Muscle layer of colon (tissue), 2 donors: ENCODE results near the gene ASB15.

Experiments used
- H3K27ac ChIP-seq: one replicate; pipeline ENCODE4 v1.7.0; 2013; ENCODE audit warnings: low read depth, mild to moderate bottlenecking, low read length, moderate library complexity
- H3K27me3 ChIP-seq, 2 donors: one replicate each; pipeline ENCODE4 v1.7.0; 2013; ENCODE audit warnings: low read length in 2 of 2, mild to moderate bottlenecking in 2 of 2; ENCODE audit not compliant: insufficient read depth in 2 of 2, control insufficient read depth in 1 of 2
- H3K36me3 ChIP-seq: one replicate; pipeline ENCODE4 v1.7.0; 2013; ENCODE audit warnings: mild to moderate bottlenecking, low read length; ENCODE audit not compliant: insufficient read depth
- H3K4me1 ChIP-seq: one replicate; pipeline ENCODE4 v1.7.0; 2013; ENCODE audit warnings: mild to moderate bottlenecking, low read length; ENCODE audit not compliant: insufficient read depth
- H3K4me3 ChIP-seq, 2 donors: one replicate each; pipeline ENCODE4 v1.7.0; 2013; ENCODE audit warnings: low read length in 2 of 2, low read depth in 1 of 2, mild to moderate bottlenecking in 1 of 2, moderate library complexity in 1 of 2
- H3K9ac ChIP-seq: one replicate; pipeline ENCODE4 v1.7.0; 2013; ENCODE audit warnings: low read length
- H3K9me3 ChIP-seq: one replicate; pipeline ENCODE4 v1.7.0; 2013; ENCODE audit warnings: mild to moderate bottlenecking, low read length
- donor health status: abdominal sarcoma.
- donor health status: Adenocarcinoma of cecum.

ASB15 gene

GRCh38 chr7:123640583-123640982, 39.0 kb downstream of the ASB15 start:
- H3K27ac ChIP-seq: no peak overlapping the region
- no peaks in the 10 kb centered on the region for H3K9me3 ChIP-seq
- H3K27me3 ChIP-seq: no peaks in the 10 kb centered on the region
- no peak overlapping the region for H3K4me3 ChIP-seq
- H3K36me3 ChIP-seq: no peaks in the 10 kb centered on the region
- H3K9ac ChIP-seq: no peak overlapping the region
- peaks cover 12% of the 10 kb centered on the region for H3K4me1 ChIP-seq

GRCh38 chr7:123641901-123642300, 40.3 kb downstream of the ASB15 start:
- no peak overlapping the region for H3K4me3 ChIP-seq
- no peak overlapping the region for H3K27ac ChIP-seq
- no peaks in the 10 kb centered on the region for H3K9me3 ChIP-seq
- H3K9ac ChIP-seq: no peak overlapping the region
- peaks cover 12% of the 10 kb centered on the region for H3K4me1 ChIP-seq
- no peaks in the 10 kb centered on the region for H3K36me3 ChIP-seq
- no peaks in the 10 kb centered on the region for H3K27me3 ChIP-seq

GRCh38 chr7:123643495-123644441, 42.1 kb downstream of the ASB15 start:
- Histone ChIP-seq H3K9me3 (no peaks in the 10 kb centered on the region), H3K27me3 (no peaks in the 10 kb centered on the region), H3K4me1 (peaks cover 12% of the 10 kb centered on the region), H3K9ac (no peak overlapping the region), H3K36me3 (no peaks in the 10 kb centered on the region), H3K4me3 (peak overlapping the region in 1 of 2 donors; percentile 45), H3K27ac (no peak overlapping the region)

GRCh38 chr7:123645516-123645915, 43.9 kb downstream of the ASB15 start:
- H3K9me3 ChIP-seq: no peaks in the 10 kb centered on the region
- H3K27me3 ChIP-seq: no peaks in the 10 kb centered on the region
- no peak overlapping the region for H3K4me3 ChIP-seq
- no peak overlapping the region for H3K27ac ChIP-seq
- no peaks in the 10 kb centered on the region for H3K36me3 ChIP-seq
- peaks cover 12% of the 10 kb centered on the region for H3K4me1 ChIP-seq
- no peak overlapping the region for H3K9ac ChIP-seq

- H3K27ac ChIP-seq: no peak overlapping the region
- H3K9ac ChIP-seq: no peak overlapping the region
- no peak overlapping the region for H3K4me3 ChIP-seq
- H3K36me3 ChIP-seq: no peaks in the 10 kb centered on the region
- H3K27me3 ChIP-seq: no peaks in the 10 kb centered on the region
- no peaks in the 10 kb centered on the region for H3K9me3 ChIP-seq
- peaks cover 12% of the 10 kb centered on the region for H3K4me1 ChIP-seq
Observed at GRCh38 chr7:123647106-123647730, 45.6 kb downstream of the ASB15 start.

- H3K27me3 ChIP-seq: no peaks in the 10 kb centered on the region
- no peaks in the 10 kb centered on the region for H3K4me1 ChIP-seq
- no peaks in the 10 kb centered on the region for H3K9me3 ChIP-seq
- no peak overlapping the region for H3K27ac ChIP-seq
- no peaks in the 10 kb centered on the region for H3K36me3 ChIP-seq
- no peak overlapping the region for H3K9ac ChIP-seq
- no peak overlapping the region for H3K4me3 ChIP-seq
Observed at GRCh38 chr7:123649964-123650363, 48.3 kb downstream of the ASB15 start.

- Histone ChIP-seq H3K9ac (no peak overlapping the region), H3K27ac (no peak overlapping the region), H3K36me3 (no peaks in the 10 kb centered on the region), H3K4me3 (no peak overlapping the region), H3K4me1 (no peaks in the 10 kb centered on the region), H3K27me3 (no peaks in the 10 kb centered on the region), H3K9me3 (no peaks in the 10 kb centered on the region)
Observed at GRCh38 chr7:123650595-123650994, 49.0 kb downstream of the ASB15 start.

GRCh38 chr7:123652406-123652805, 50.8 kb downstream of the ASB15 start:
- Histone ChIP-seq H3K27me3 (no peaks in the 10 kb centered on the region), H3K27ac (no peak overlapping the region), H3K36me3 (no peaks in the 10 kb centered on the region), H3K4me3 (no peak overlapping the region), H3K9me3 (no peaks in the 10 kb centered on the region), H3K9ac (no peak overlapping the region), H3K4me1 (no peaks in the 10 kb centered on the region)

GRCh38 chr7:123653162-123653561, 51.5 kb downstream of the ASB15 start:
- Histone ChIP-seq H3K4me1 (no peaks in the 10 kb centered on the region), H3K27ac (no peak overlapping the region), H3K9me3 (no peaks in the 10 kb centered on the region)

GRCh38 chr7:123655614-123656013, 54.0 kb downstream of the ASB15 start, which contains the start of gene LMOD2:
Gene LMOD2 (plus strand): TSS chr7:123655866. CDS start chr7:123655964, 98 bp downstream.
- no peaks in the 10 kb centered on the region for H3K4me1 ChIP-seq
- no peaks in the 10 kb centered on the region for H3K27me3 ChIP-seq
- no peak within 1 kb of the TSS for H3K27ac ChIP-seq
- no peak within 1 kb of the TSS for H3K4me3 ChIP-seq
- H3K9ac ChIP-seq: no peak within 1 kb of the TSS
- H3K9me3 ChIP-seq: no peaks in the 10 kb centered on the region
- H3K36me3 ChIP-seq: no peaks in the 10 kb centered on the region

More at GRCh38 chr7:123653162-123653561, 51.5 kb downstream of the ASB15 start:
- no peaks in the 10 kb centered on the region for H3K27me3 ChIP-seq
- H3K4me3 ChIP-seq: no peak overlapping the region
- H3K36me3 ChIP-seq: no peaks in the 10 kb centered on the region
- H3K9ac ChIP-seq: no peak overlapping the region

- H3K4me1 ChIP-seq: no peaks in the 10 kb centered on the region
- H3K36me3 ChIP-seq: no peaks in the 10 kb centered on the region
- no peaks in the 10 kb centered on the region for H3K9me3 ChIP-seq
- no peak overlapping the region for H3K4me3 ChIP-seq
- H3K27me3 ChIP-seq: no peaks in the 10 kb centered on the region
- no peak overlapping the region for H3K27ac ChIP-seq
- no peak overlapping the region for H3K9ac ChIP-seq
Observed at GRCh38 chr7:123656544-123657303, 55.1 kb downstream of the ASB15 start.
